H1 (cell line): ENCODE results near the gene TAPBPL. TPM values are rescaled to one million over a fixed set of nuclear protein-coding genes. Genes with fewer than 3 reads are reported as not detected.

Experiments used
- CTCF ChIA-PET: fragments of 300-600 bp; sonication (Branson Sonifier 250); formaldehyde crosslinking; loops from one replicate; lab custom pipeline; 2021; ENCODE audit not compliant: partially characterized antibody; lab: Charles Lee
- POLR2A ChIA-PET: fragments of 300-600 bp; sonication (Branson Sonifier 250); formaldehyde crosslinking; loops from one replicate; lab custom pipeline; 2021; ENCODE audit warnings: inconsistent platforms; ENCODE audit not compliant: partially characterized antibody; lab: Charles Lee
- DNase-seq, 2 experiments: peaks; one replicate each; pipeline versions ENCODE4 v3.0.0 to v3.0.0-alpha.2; 2010 to 2022; ENCODE audit warnings: low spot score in 2 of 2, low read depth in 1 of 2, mixed read lengths in 1 of 2
- FAIRE-seq: peaks from 2 replicates; lab custom pipeline; 2011; peaks lifted over from hg19 to GRCh38; lab: Jason Lieb, UNC
- H2AFZ ChIP-seq: 2 replicates; pipeline ENCODE4 v1.8.1; 2012; ENCODE audit warnings: low read length, inconsistent platforms
- H2AK5ac ChIP-seq: 2 replicates; pipeline ENCODE4 v1.6.1; 2013; ENCODE audit warnings: low read depth, low read length
- H2BK120ac ChIP-seq: replicated peaks from 2 replicates; pipeline ENCODE3; 2013; ENCODE audit warnings: low read depth, low read length, inconsistent platforms
- H2BK12ac ChIP-seq: 2 replicates; pipeline ENCODE4 v1.6.1; 2013; ENCODE audit warnings: low read depth, low read length
- H2BK15ac ChIP-seq: 2 replicates; pipeline ENCODE4 v1.6.1; 2013; ENCODE audit warnings: low read length
- H2BK20ac ChIP-seq: 2 replicates; pipeline ENCODE4 v1.6.1; 2013; ENCODE audit warnings: low read length
- H2BK5ac ChIP-seq: 2 replicates; pipeline ENCODE4 v1.6.1; 2013; ENCODE audit warnings: low read depth, low read length
- H3K14ac ChIP-seq: 2 replicates; pipeline ENCODE4 v1.6.1; 2013; ENCODE audit warnings: inconsistent platforms; ENCODE audit not compliant: insufficient read length
- H3K18ac ChIP-seq: 2 replicates; pipeline ENCODE4 v1.6.1; 2013; ENCODE audit warnings: low read length; ENCODE audit errors: extremely low read depth
- H3K23ac ChIP-seq: 2 replicates; pipeline ENCODE4 v1.6.1; 2013; ENCODE audit warnings: inconsistent platforms; ENCODE audit not compliant: insufficient read length
- H3K23me2 ChIP-seq: 2 replicates; pipeline ENCODE4 v1.6.1; 2013; ENCODE audit warnings: low read depth, low read length
- H3K27ac ChIP-seq: 2 replicates; pipeline ENCODE4 v1.6.1; 2011; ENCODE audit warnings: low read depth, low read length, inconsistent platforms
- H3K27me3 ChIP-seq, 4 experiments: replicated peaks in 1 of 4; 1 replicate in 1 of 4; 2 replicates in 3 of 4; pipeline versions ENCODE4 v1.6.1 to v1.8.1; 2011 to 2013; ENCODE audit warnings: low read length in 3 of 4, mild to moderate bottlenecking in 3 of 4, inconsistent platforms in 2 of 4, mixed read lengths in 2 of 4, moderate library complexity in 1 of 4; ENCODE audit not compliant: control insufficient read depth in 3 of 4, insufficient read depth in 3 of 4; ENCODE audit errors: extremely low read depth in 1 of 4
- H3K36me3 ChIP-seq, 4 experiments: 2 replicates each; pipeline versions ENCODE4 v1.6.1 to v1.8.1; 2011 to 2013; ENCODE audit warnings: mild to moderate bottlenecking in 4 of 4, low read length in 3 of 4, moderate library complexity in 2 of 4, control low read depth in 1 of 4, inconsistent platforms in 1 of 4; ENCODE audit not compliant: insufficient read depth in 4 of 4, control insufficient read depth in 2 of 4
- H3K4ac ChIP-seq: replicated peaks from 2 replicates; pipeline ENCODE3; 2013; ENCODE audit warnings: low read length, low read depth, mixed read lengths, inconsistent platforms; ENCODE audit not compliant: insufficient read length
- H3K4me1 ChIP-seq, 4 experiments: replicated peaks in 1 of 4; 1 replicate in 1 of 4; 2 replicates in 3 of 4; pipeline versions ENCODE4 v1.6.1 to v1.8.1; 2011 to 2013; ENCODE audit warnings: low read length in 3 of 4, inconsistent platforms in 2 of 4, mixed read lengths in 1 of 4; ENCODE audit not compliant: insufficient read depth in 4 of 4, control insufficient read depth in 3 of 4
- H3K4me2 ChIP-seq, 2 experiments: 2 replicates each; pipeline versions ENCODE4 v1.6.1 to v1.8.1; 2011 to 2013; ENCODE audit warnings: low read depth in 2 of 2, low read length in 2 of 2, control low read depth in 1 of 2, inconsistent platforms in 1 of 2, mild to moderate bottlenecking in 1 of 2; ENCODE audit not compliant: insufficient read depth in 1 of 2
- H3K4me3 ChIP-seq, 4 experiments: fragments of 200-600, 300-600 bp in 1 of 4; sonication (generic), shearing (Covaris generic), sonication (Bioruptor Twin) in 1 of 4; 2 replicates each; pipeline versions ENCODE4 v1.5.1 to v1.8.1; 2011 to 2016; ENCODE audit warnings: low read length in 4 of 4, low read depth in 3 of 4, control low read depth in 2 of 4, inconsistent platforms in 2 of 4, mild to moderate bottlenecking in 2 of 4, mixed read lengths in 1 of 4, moderate library complexity in 1 of 4; ENCODE audit not compliant: insufficient read depth in 2 of 4; ENCODE audit errors: extremely low read depth in 1 of 4
- H3K56ac ChIP-seq: replicated peaks from 2 replicates; pipeline ENCODE3; 2013; ENCODE audit warnings: low read depth, mild to moderate bottlenecking, mixed read lengths, low read length, inconsistent platforms; ENCODE audit not compliant: insufficient read length
- H3K79me1 ChIP-seq: 2 replicates; pipeline ENCODE4 v1.6.1; 2013; ENCODE audit warnings: low read depth, low read length, control low read depth
- H3K79me2 ChIP-seq, 2 experiments: 2 replicates each; pipeline versions ENCODE4 v1.6.1 to v1.8.1; 2012 to 2013; ENCODE audit warnings: low read length in 2 of 2, mild to moderate bottlenecking in 2 of 2, inconsistent platforms in 1 of 2; ENCODE audit not compliant: insufficient read depth in 2 of 2, control insufficient read depth in 1 of 2
- H3K9ac ChIP-seq, 4 experiments: replicated peaks in 1 of 4; 1 replicate in 1 of 4; 2 replicates in 3 of 4; pipeline versions ENCODE4 v1.6.1 to v1.8.1; 2011 to 2013; ENCODE audit warnings: low read depth in 3 of 4, low read length in 3 of 4, control low read depth in 2 of 4, mild to moderate bottlenecking in 2 of 4, moderate library complexity in 2 of 4, inconsistent platforms in 1 of 4; ENCODE audit errors: extremely low read depth in 1 of 4
- H3K9me3 ChIP-seq, 2 experiments: 2 replicates each; pipeline versions ENCODE4 v1.6.1 to v1.8.1; 2012 to 2013; ENCODE audit warnings: mild to moderate bottlenecking in 2 of 2, moderate library complexity in 2 of 2, control low read depth in 1 of 2, inconsistent platforms in 1 of 2, low read depth in 1 of 2, low read length in 1 of 2, mixed read lengths in 1 of 2; ENCODE audit not compliant: insufficient read depth in 2 of 2
- H4K20me1 ChIP-seq, 2 experiments: replicated peaks in 1 of 2; 2 replicates each; pipeline versions ENCODE3 to v1.8.1; 2011 to 2013; ENCODE audit warnings: inconsistent platforms in 2 of 2, low read length in 2 of 2, mild to moderate bottlenecking in 1 of 2; ENCODE audit not compliant: insufficient read depth in 2 of 2, control insufficient read depth in 1 of 2
- H4K5ac ChIP-seq: 2 replicates; pipeline ENCODE4 v1.6.1; 2013; ENCODE audit warnings: low read length, low read depth, mixed read lengths, inconsistent platforms; ENCODE audit not compliant: insufficient read length
- H4K8ac ChIP-seq: 2 replicates; pipeline ENCODE4 v1.8.0; 2013; ENCODE audit warnings: mild to moderate bottlenecking, moderate library complexity, low read length, inconsistent platforms; ENCODE audit not compliant: insufficient read depth; ENCODE audit errors: extremely low read depth
- H4K91ac ChIP-seq: replicated peaks from 2 replicates; pipeline ENCODE3; 2013; ENCODE audit warnings: low read length, mixed read lengths, inconsistent platforms; ENCODE audit not compliant: insufficient read length
- HDAC2 ChIP-seq, 2 experiments: fragments of 300-600 bp in 1 of 2; sonication (generic) in 1 of 2; IDR thresholded peaks; 2 replicates each; pipeline ENCODE4 v1.6.1; 2011 to 2012; ENCODE audit warnings: low read depth in 2 of 2, low read length in 2 of 2, mild to moderate bottlenecking in 2 of 2, moderate library complexity in 2 of 2, borderline replicate concordance in 1 of 2, inconsistent platforms in 1 of 2
- KDM5A ChIP-seq: fragments of 200-600 bp; IDR thresholded peaks from 2 replicates; pipeline ENCODE4 v1.7.1; 2012; ENCODE audit warnings: mild to moderate bottlenecking, low read length, inconsistent platforms, mixed read lengths
- RNF2 ChIP-seq: fragments of 200-900, 300-1000 bp; sonication (generic); IDR thresholded peaks from 2 replicates; pipeline ENCODE4 v1.7.1; 2016; ENCODE audit warnings: borderline replicate concordance, low read depth, mild to moderate bottlenecking, antibody characterized with exemption, low read length; ENCODE audit not compliant: poor library complexity, severe bottlenecking; ENCODE audit errors: missing control alignments
- SRF ChIP-seq: IDR thresholded peaks from 2 replicates; pipeline ENCODE4 v1.6.1; 2011; ENCODE audit warnings: mild to moderate bottlenecking, low read depth, low read length, moderate library complexity
- TAF7 ChIP-seq: optimal IDR thresholded peaks from 2 replicates; pipeline ENCODE3; 2011; ENCODE audit warnings: low read depth, mild to moderate bottlenecking, inconsistent platforms, low read length, moderate library complexity, borderline replicate concordance
- TEAD4 ChIP-seq: IDR thresholded peaks from 2 replicates; pipeline ENCODE4 v1.6.1; 2012; ENCODE audit warnings: low read depth, low read length, inconsistent platforms, mixed read lengths
- WGBS, 2 experiments: shearing (Covaris generic) in 1 of 2; methylation state at CpG; one replicate each; pipeline versions ENCODE4 v1.1.6 to v1.1.7; 2013 to 2015; ENCODE audit warnings: low lambda C conversion rate in 2 of 2, mixed read lengths in 2 of 2, inconsistent platforms in 1 of 2, low coverage in 1 of 2, missing lambda C conversion rate in 1 of 2; ENCODE audit not compliant: insufficient replicate concordance in 2 of 2, insufficient coverage in 1 of 2, insufficient read length in 1 of 2; ENCODE audit errors: extremely low coverage in 1 of 2, missing lambda C conversion rate in 1 of 2; 5-methylcytosine and 5-hydroxymethylcytosine counted together
- polyA plus RNA-seq, 7 experiments: library from polyadenylated mRNA; depleted of rRNA in 3 of 7; stranded (reverse) in 5 of 7; unstranded in 2 of 7; fragments of >200 nt in 5 of 7; fragments of 200-250 nt in 2 of 7; gene quantifications; 1 replicate in 5 of 7; 2 replicates in 1 of 7; 4 replicates in 1 of 7; pipeline versions ENCODE4 v1.2.1 to v1.2.3, GENCODE V29; 2011 to 2013; ENCODE audit warnings: missing spikeins in 2 of 7, mixed read lengths in 2 of 7
- total RNA-seq: library from RNA; stranded (reverse); fragmentation: NEBNext Ultra II Directional; extraction: Animal tissue kit (Norgen Biotek cat#: 25700); gene quantifications from 2 replicates; pipeline ENCODE4 v1.2.1, GENCODE V29; 2021

TAPBPL gene
- total and polyA plus RNA-seq, 2 of the 8 experiments (the other 6 are each of a cell fraction or from before 2014, with no cell fraction given) = 0.61 to 1.5 TPM

DNA sequence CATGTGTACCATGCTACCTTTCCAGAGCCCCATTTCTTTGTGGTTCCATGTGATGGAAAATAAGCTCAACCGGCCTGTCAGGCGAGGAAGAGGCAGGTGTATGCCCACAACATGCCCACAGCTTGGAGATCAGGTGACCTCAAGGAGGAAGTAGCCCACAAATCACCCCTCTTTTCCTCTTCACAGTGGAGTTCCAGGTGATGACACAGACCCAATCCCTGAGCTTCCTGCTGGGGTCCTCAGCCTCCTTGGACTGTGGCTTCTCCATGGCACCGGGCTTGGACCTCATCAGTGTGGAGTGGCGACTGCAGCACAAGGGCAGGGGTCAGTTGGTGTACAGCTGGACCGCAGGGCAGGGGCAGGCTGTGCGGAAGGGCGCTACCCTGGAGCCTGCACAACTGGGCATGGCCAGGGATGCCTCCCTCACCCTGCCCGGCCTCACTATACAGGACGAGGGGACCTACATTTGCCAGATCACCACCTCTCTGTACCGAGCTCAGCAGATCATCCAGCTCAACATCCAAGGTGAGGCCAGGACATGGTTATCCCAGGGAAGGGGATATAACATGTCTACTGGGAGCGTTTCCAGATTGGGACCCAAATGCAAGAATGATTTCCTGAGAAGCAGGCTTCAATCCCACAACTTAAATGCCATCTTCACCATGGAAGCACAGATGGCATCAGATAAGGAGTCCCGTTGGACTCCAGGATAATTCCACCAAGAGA is 5.5 kb downstream of the TAPBPL start:
- Histone ChIP-seq H3K79me1 (no peaks in the 10 kb centered on the region), H2BK15ac (no peak overlapping the region), H3K27ac (no peak overlapping the region), H3K36me3 (peaks cover 0 to 12% (median 10%) of the 10 kb centered on the region in 4 experiments; a peak in 6 of 8 replicates), H2BK12ac (no peak overlapping the region), H3K4ac (no peak overlapping the region), H3K14ac (no peak overlapping the region), H3K4me1 (peaks cover 4 to 9% (median 7%) of the 10 kb centered on the region in 4 experiments), H3K79me2 (no peaks in the 10 kb centered on the region), H4K8ac (no peak overlapping the region), H3K18ac (no peak overlapping the region), H3K23ac (no peak overlapping the region), H4K91ac (no peak overlapping the region), H4K20me1 (no peaks in the 10 kb centered on the region), H3K4me3 (no peak overlapping the region), H3K9ac (no peak overlapping the region), H3K23me2 (no peaks in the 10 kb centered on the region), H2BK5ac (no peak overlapping the region), H3K9me3 (no peaks in the 10 kb centered on the region), H2AK5ac (no peak overlapping the region), H3K4me2 (no peak overlapping the region), H3K56ac (no peak overlapping the region), H2AFZ (no peak overlapping the region), H4K5ac (no peak overlapping the region), H3K27me3 (no peaks in the 10 kb centered on the region), H2BK120ac (no peak overlapping the region), H2BK20ac (no peak overlapping the region)
- POLR2A ChIA-PET = interaction anchor here (0.6 to 8.8 kb wide), 11 partner anchors 9 to 313 kb away, joined by 3 to 78 read pairs (median 4); partner anchors contain the start of genes SCNN1A and VAMP1
- 90% methylated on average over 12 of the region's 12 CpGs; no CpG with 5 or more reads in 1 of the 2 experiments for WGBS, 2 experiments
- TF ChIP-seq TAF7 (no peak), HDAC2 (IDR thresholded peaks at IDR 0.05; ENCODE audit: borderline replicate concordance in 1 of 2, low read depth in 2 of 2, low read length in 2 of 2) (no peak), TEAD4 (no peak), KDM5A (no peak), SRF (no peak), RNF2 (no peak)
- FAIRE-seq (no peak), DNase-seq (no peak)
- CTCF ChIA-PET = interaction anchor here (0.7 to 10.5 kb wide), 15 partner anchors 8 to 398 kb away, joined by 3 to 202 read pairs (median 5); partner anchors contain the start of gene VAMP1
